SK-N-SH (cell line): ENCODE results near the gene CLEC2D. TPM values are rescaled to one million over a fixed set of nuclear protein-coding genes. Genes with fewer than 3 reads are reported as not detected.

Experiments
- CTCF ChIA-PET: fragments of 300-600, 350-600 bp; formaldehyde crosslinking; extraction: SDS; loops from one replicate; lab custom pipeline; 2021; lab: Yijun Ruan, JAX
- POLR2A ChIA-PET: fragments of 350-600 bp; sonication (Branson Sonifier 250); formaldehyde crosslinking; extraction: SDS; loops from one replicate; lab custom pipeline; 2020; ENCODE audit warnings: antibody characterized with exemption, inconsistent platforms; lab: Yijun Ruan, JAX
- DNase-seq: peaks from one replicate; pipeline ENCODE4 v3.0.0; 2012
- H2AFZ ChIP-seq: fragments of 200-600 bp; sonication (generic); 2 replicates; pipeline ENCODE4 v1.8.1; 2016; ENCODE audit warnings: antibody characterized with exemption, mild to moderate bottlenecking, low read depth
- H3F3A ChIP-seq: fragments of 200-600 bp; sonication (generic); replicated peaks from 2 replicates; pipeline ENCODE3; 2016; ENCODE audit warnings: antibody characterized with exemption, mild to moderate bottlenecking; ENCODE audit not compliant: insufficient read depth
- H3K27ac ChIP-seq, 2 experiments: fragments of 200-500 bp in 1 of 2; fragments of 200-600 bp in 1 of 2; sonication (Bioruptor generic) in 1 of 2; sonication (generic), shearing (Covaris generic) in 1 of 2; 2 replicates each; pipeline versions ENCODE4 v1.5.1 to v1.6.1; 2014 to 2016; ENCODE audit warnings: low read depth in 2 of 2, inconsistent platforms in 1 of 2, low read length in 1 of 2, mild to moderate bottlenecking in 1 of 2, mixed read lengths in 1 of 2
- H3K27me3 ChIP-seq: fragments of 200-600 bp; sonication (generic), shearing (Covaris generic); 2 replicates; pipeline ENCODE4 v1.6.1; 2016; ENCODE audit warnings: mixed run types; ENCODE audit not compliant: insufficient read depth
- H3K36me3 ChIP-seq, 2 experiments: fragments of 200-500 bp in 1 of 2; fragments of 200-600 bp in 1 of 2; sonication (Bioruptor generic) in 1 of 2; sonication (generic) in 1 of 2; replicated peaks in 1 of 2; 2 replicates each; pipeline versions ENCODE3 to v1.5.1; 2014 to 2016; ENCODE audit warnings: low read length in 1 of 2, mild to moderate bottlenecking in 1 of 2; ENCODE audit not compliant: insufficient read depth in 2 of 2, control insufficient read depth in 1 of 2
- H3K4me1 ChIP-seq, 2 experiments: fragments of 200-500 bp in 1 of 2; fragments of 200-600 bp in 1 of 2; sonication (Bioruptor generic) in 1 of 2; sonication (generic), shearing (Covaris generic) in 1 of 2; 2 replicates each; pipeline versions ENCODE4 v1.5.1 to v1.6.1; 2014 to 2016; ENCODE audit warnings: low read depth in 1 of 2, low read length in 1 of 2, mixed run types in 1 of 2; ENCODE audit not compliant: insufficient read depth in 2 of 2, control insufficient read depth in 1 of 2
- H3K4me2 ChIP-seq: fragments of 200-600 bp; sonication (generic), shearing (Covaris generic); 2 replicates; pipeline ENCODE4 v1.6.1; 2017; ENCODE audit warnings: mixed run types
- H3K4me3 ChIP-seq, 2 experiments: fragments of 200-500 bp in 1 of 2; fragments of 200-600 bp in 1 of 2; sonication (Bioruptor generic) in 1 of 2; sonication (generic), shearing (Covaris generic) in 1 of 2; 2 replicates each; pipeline versions ENCODE4 v1.5.1 to v1.8.1; 2014 to 2016; ENCODE audit warnings: low read depth in 2 of 2, inconsistent platforms in 1 of 2, low read length in 1 of 2, mild to moderate bottlenecking in 1 of 2, mixed read lengths in 1 of 2, moderate library complexity in 1 of 2
- H3K79me2 ChIP-seq: fragments of 200-600 bp; sonication (generic); 2 replicates; pipeline ENCODE4 v1.8.1; 2017; ENCODE audit warnings: mild to moderate bottlenecking; ENCODE audit not compliant: insufficient read depth
- H3K9ac ChIP-seq: fragments of 200-600 bp; sonication (generic); 2 replicates; pipeline ENCODE4 v1.6.1; 2017; ENCODE audit warnings: mixed run types
- H3K9me2 ChIP-seq: fragments of 200-600 bp; sonication (generic); 2 replicates; pipeline ENCODE4 v1.6.1; 2017; ENCODE audit warnings: mixed run types
- H3K9me3 ChIP-seq: fragments of 200-600 bp; sonication (generic); 2 replicates; pipeline ENCODE4 v1.6.1; 2017; ENCODE audit warnings: mixed run types, mild to moderate bottlenecking, moderate library complexity
- H4K20me1 ChIP-seq: fragments of 200-600 bp; sonication (generic); 2 replicates; pipeline ENCODE4 v1.6.1; 2017; ENCODE audit warnings: mild to moderate bottlenecking, mixed run types; ENCODE audit not compliant: insufficient read depth
- EP300 ChIP-seq, 2 experiments: IDR thresholded peaks; 2 replicates each; pipeline versions ENCODE4 v1.4.0 to v1.6.1; 2012; ENCODE audit warnings: borderline replicate concordance in 1 of 2, low read depth in 1 of 2, low read length in 1 of 2
- FOXM1 ChIP-seq: IDR thresholded peaks from 2 replicates; pipeline ENCODE4 v1.4.0; 2012; ENCODE audit warnings: low read depth, mild to moderate bottlenecking
- GATA2 ChIP-seq: sonication (generic); formaldehyde crosslinking; IDR thresholded peaks from 2 replicates; pipeline ENCODE4 v1.5.0; 2020; ENCODE audit warnings: mild to moderate bottlenecking, missing genetic modification reagents
- MEF2A ChIP-seq: IDR thresholded peaks from 2 replicates; pipeline ENCODE4 v1.4.0; 2012; ENCODE audit warnings: low read depth, borderline replicate concordance
- MXI1 ChIP-seq: IDR thresholded peaks from 2 replicates; pipeline ENCODE4 v1.6.1; 2012; ENCODE audit warnings: mild to moderate bottlenecking, low read depth, low read length, improper control_type of control experiment
- NFIC ChIP-seq: IDR thresholded peaks from 2 replicates; pipeline ENCODE4 v1.4.0; 2012; ENCODE audit warnings: borderline replicate concordance
- RFX5 ChIP-seq: IDR thresholded peaks from 2 replicates; pipeline ENCODE4 v1.6.1; 2012; ENCODE audit warnings: mild to moderate bottlenecking, improper control_type of control experiment, low read length
- SIN3A ChIP-seq: IDR thresholded peaks from 2 replicates; pipeline ENCODE4 v1.6.1; 2012; ENCODE audit warnings: low read depth, mild to moderate bottlenecking, low read length, moderate library complexity, borderline replicate concordance
- TEAD4 ChIP-seq: IDR thresholded peaks from 2 replicates; pipeline ENCODE4 v1.4.0; 2012; ENCODE audit warnings: mild to moderate bottlenecking, borderline replicate concordance; ENCODE audit not compliant: insufficient read depth
- YY1 ChIP-seq: IDR thresholded peaks from 2 replicates; pipeline ENCODE4 v1.4.0; 2012; ENCODE audit warnings: low read depth, mild to moderate bottlenecking
- WGBS: methylation state at CpG from one replicate; pipeline ENCODE4 v1.1.6; 2017; ENCODE audit warnings: low lambda C conversion rate; 5-methylcytosine and 5-hydroxymethylcytosine counted together
- polyA plus RNA-seq, 3 experiments: library from polyadenylated mRNA; depleted of rRNA; stranded (reverse); fragments of >200 nt; gene quantifications; 2 replicates each; pipeline ENCODE4 v1.2.3, GENCODE V29; 2012
- TF ChIP-seq, protein P1 (sequence below): fragments of 150-350 bp; IDR thresholded peaks from 2 replicates; pipeline ENCODE4 v1.6.1; 2016; ENCODE audit warnings: mild to moderate bottlenecking, low read depth, low read length
- TF ChIP-seq, protein P2 (sequence below): IDR thresholded peaks from 2 replicates; pipeline ENCODE4; 2012
- TF ChIP-seq, protein P3 (sequence below): fragments of 150-350 bp; IDR thresholded peaks from 2 replicates; pipeline ENCODE4 v1.6.1; 2017; ENCODE audit warnings: antibody characterized with exemption, low read length, low read depth, borderline replicate concordance

Gene CLEC2D
- polyA plus RNA-seq, 1 of the 3 experiments (the other 2 are of a cell fraction): 0.81 TPM

DNA sequence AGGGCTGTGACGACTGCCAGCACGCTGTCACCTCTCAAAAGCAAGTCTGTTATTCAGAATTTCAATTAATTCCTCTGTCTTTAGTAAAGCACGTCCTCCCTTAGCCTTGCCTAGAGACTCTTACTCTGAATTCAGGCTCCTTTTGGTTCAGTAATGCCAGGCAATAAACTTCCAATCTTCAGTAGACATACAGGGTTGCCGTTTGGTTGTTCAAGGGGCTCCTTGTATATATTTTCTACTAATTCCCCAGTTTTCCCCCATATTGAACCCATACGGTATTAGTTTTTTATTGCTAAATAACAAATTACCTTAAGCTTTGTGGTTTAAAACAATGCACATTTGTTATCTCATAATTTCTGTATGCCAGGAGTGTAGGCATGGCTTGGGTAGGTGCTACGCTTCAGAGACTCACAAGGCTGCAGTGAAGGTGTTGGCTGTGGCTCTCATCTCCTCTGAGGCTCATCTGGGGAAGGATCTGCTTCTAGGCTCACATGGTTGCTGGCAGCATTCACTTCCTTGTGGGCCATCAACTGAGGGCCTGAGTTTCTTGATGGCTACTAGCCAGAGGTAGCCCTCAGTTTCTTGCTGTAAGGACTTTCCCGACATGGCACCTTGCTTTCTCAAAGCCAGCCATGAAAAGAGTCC, 70.7 kb downstream of the CLEC2D start:
- no peaks in the 10 kb centered on the region for H3K79me2 ChIP-seq
- ChIA-PET CTCF (interaction anchor here (1.0 to 4.5 kb wide), 2 partner anchors 10 to 409 kb away, joined by 3 to 30 read pairs; no protein-coding TSS in a partner anchor), POLR2A (no interaction called here)
- no peaks in the 10 kb centered on the region for H3K9me3 ChIP-seq
- H3K4me3 ChIP-seq: peak overlapping the region; percentile 40 to 65
- peak overlapping the region; percentile 78 for H3K4me2 ChIP-seq
- WGBS: 35% methylated on average over 6 of the region's 7 CpGs
- H4K20me1 ChIP-seq: no peaks in the 10 kb centered on the region
- H3K9ac ChIP-seq: no peak overlapping the region
- H3F3A ChIP-seq: no peaks in the 10 kb centered on the region
- TF ChIP-seq RFX5 (no peak), YY1 (no peak), MEF2A (no peak), EP300 (IDR thresholded peaks at IDR 0.05; ENCODE audit: borderline replicate concordance in 1 of 2, low read depth in 1 of 2, low read length in 1 of 2) (no peak), MXI1 (no peak), NFIC (no peak), FOXM1 (no peak), SIN3A (no peak)
- TF ChIP-seq, protein P1, sequence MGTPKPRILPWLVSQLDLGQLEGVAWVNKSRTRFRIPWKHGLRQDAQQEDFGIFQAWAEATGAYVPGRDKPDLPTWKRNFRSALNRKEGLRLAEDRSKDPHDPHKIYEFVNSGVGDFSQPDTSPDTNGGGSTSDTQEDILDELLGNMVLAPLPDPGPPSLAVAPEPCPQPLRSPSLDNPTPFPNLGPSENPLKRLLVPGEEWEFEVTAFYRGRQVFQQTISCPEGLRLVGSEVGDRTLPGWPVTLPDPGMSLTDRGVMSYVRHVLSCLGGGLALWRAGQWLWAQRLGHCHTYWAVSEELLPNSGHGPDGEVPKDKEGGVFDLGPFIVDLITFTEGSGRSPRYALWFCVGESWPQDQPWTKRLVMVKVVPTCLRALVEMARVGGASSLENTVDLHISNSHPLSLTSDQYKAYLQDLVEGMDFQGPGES: no peak
- TF ChIP-seq, protein P2, sequence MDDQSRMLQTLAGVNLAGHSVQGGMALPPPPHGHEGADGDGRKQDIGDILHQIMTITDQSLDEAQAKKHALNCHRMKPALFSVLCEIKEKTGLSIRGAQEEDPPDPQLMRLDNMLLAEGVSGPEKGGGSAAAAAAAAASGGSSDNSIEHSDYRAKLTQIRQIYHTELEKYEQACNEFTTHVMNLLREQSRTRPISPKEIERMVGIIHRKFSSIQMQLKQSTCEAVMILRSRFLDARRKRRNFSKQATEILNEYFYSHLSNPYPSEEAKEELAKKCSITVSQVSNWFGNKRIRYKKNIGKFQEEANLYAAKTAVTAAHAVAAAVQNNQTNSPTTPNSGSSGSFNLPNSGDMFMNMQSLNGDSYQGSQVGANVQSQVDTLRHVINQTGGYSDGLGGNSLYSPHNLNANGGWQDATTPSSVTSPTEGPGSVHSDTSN: no peak
- TF ChIP-seq, protein P3, sequence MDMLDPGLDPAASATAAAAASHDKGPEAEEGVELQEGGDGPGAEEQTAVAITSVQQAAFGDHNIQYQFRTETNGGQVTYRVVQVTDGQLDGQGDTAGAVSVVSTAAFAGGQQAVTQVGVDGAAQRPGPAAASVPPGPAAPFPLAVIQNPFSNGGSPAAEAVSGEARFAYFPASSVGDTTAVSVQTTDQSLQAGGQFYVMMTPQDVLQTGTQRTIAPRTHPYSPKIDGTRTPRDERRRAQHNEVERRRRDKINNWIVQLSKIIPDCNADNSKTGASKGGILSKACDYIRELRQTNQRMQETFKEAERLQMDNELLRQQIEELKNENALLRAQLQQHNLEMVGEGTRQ: no peak
- TF ChIP-seq, all 33 proteins: peak for 0
- peak overlapping the region; percentile 54 for H2AFZ ChIP-seq
- H3K36me3 ChIP-seq: no peaks in the 10 kb centered on the region
- no peak overlapping the region for H3K27ac ChIP-seq
- no peaks in the 10 kb centered on the region for H3K9me2 ChIP-seq
- H3K27me3 ChIP-seq: peaks cover 43% of the 10 kb centered on the region; the same call in 1 of the 2 replicates
- H3K4me1 ChIP-seq: no peaks in the 10 kb centered on the region
- DNase-seq: no peak

DNA sequence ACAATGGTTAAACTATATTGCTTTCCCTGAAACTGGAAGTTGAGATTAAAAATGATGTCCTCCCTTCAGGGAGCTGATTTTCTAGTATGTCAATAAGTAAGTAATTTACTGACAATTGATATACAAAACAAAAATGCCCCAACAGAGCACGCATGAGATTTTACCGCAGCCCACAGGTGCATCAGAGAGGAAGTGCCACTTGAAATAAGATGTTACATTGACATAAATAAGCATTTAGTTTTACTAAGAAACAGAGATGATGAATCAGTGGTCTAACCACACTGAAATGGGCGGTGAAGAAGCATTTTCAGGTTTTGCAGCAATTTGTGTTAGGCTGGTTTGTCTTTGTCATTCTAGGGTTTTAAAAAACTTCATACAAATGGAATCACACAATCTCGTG, 72.2 kb downstream of the CLEC2D start:
- no peaks in the 10 kb centered on the region for H4K20me1 ChIP-seq
- no peak overlapping the region for H3K27ac ChIP-seq
- no peaks in the 10 kb centered on the region for H3K36me3 ChIP-seq
- H3K4me3 ChIP-seq: no peak overlapping the region
- TF ChIP-seq TEAD4 (no peak), GATA2 (CRISPR knock-in tag) (no peak)
- TF ChIP-seq, protein P2: no peak
- no peak for DNase-seq
- H3K4me1 ChIP-seq: no peaks in the 10 kb centered on the region
- ChIA-PET POLR2A (no interaction called here), CTCF (interaction anchor here (1.3 to 4.5 kb wide), 4 partner anchors 8 to 17 kb away, joined by 5 to 30 read pairs (median 6); no protein-coding TSS in a partner anchor)
- no peaks in the 10 kb centered on the region for H3K9me2 ChIP-seq
- no peaks in the 10 kb centered on the region for H3K79me2 ChIP-seq
- H3K9ac ChIP-seq: no peak overlapping the region
- H3K9me3 ChIP-seq: no peaks in the 10 kb centered on the region
- no peaks in the 10 kb centered on the region for H3F3A ChIP-seq
- no peak overlapping the region for H3K4me2 ChIP-seq
- 20% methylated on average over 4 of the region's 4 CpGs for WGBS
- H2AFZ ChIP-seq: no peak overlapping the region
- peaks cover 49% of the 10 kb centered on the region; the same call in 1 of the 2 replicates for H3K27me3 ChIP-seq
